HL-60 (cell line): ENCODE measurements around the gene LENEP.

Experiments
- TF ChIP-seq, protein P1 (sequence below): IDR thresholded peaks from one replicate; pipeline ENCODE4 v1.5.1; 2011; ENCODE audit warnings: low read length, control low read depth, inconsistent platforms; ENCODE audit not compliant: insufficient read depth
- TF ChIP-seq, protein P2 (sequence below): IDR thresholded peaks from 2 replicates; pipeline ENCODE4 v1.6.1; 2012; ENCODE audit warnings: low read depth; ENCODE audit not compliant: insufficient replicate concordance

DNA sequence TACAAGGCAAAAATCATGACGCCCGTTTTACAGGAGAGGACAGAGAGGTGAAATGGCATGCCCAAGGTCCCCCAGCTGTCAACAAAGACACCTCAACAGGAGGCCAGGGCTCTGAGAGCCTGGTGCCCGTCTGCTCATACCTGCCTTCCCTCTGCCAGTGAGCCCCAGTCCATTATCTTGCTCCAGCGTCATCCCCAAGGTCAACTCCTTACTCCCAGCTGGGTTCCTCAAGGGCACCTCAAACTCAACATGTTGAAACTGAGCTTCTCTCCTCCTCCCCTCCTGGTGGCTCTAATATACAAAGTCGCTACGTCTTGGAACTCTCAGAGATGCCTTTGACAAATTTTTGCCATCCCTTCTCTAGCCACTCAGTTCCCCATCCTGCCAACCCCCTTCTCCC is 40.7 kb upstream of the LENEP start:
- TF ChIP-seq, protein P1, sequence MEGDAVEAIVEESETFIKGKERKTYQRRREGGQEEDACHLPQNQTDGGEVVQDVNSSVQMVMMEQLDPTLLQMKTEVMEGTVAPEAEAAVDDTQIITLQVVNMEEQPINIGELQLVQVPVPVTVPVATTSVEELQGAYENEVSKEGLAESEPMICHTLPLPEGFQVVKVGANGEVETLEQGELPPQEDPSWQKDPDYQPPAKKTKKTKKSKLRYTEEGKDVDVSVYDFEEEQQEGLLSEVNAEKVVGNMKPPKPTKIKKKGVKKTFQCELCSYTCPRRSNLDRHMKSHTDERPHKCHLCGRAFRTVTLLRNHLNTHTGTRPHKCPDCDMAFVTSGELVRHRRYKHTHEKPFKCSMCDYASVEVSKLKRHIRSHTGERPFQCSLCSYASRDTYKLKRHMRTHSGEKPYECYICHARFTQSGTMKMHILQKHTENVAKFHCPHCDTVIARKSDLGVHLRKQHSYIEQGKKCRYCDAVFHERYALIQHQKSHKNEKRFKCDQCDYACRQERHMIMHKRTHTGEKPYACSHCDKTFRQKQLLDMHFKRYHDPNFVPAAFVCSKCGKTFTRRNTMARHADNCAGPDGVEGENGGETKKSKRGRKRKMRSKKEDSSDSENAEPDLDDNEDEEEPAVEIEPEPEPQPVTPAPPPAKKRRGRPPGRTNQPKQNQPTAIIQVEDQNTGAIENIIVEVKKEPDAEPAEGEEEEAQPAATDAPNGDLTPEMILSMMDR: no peak
- TF ChIP-seq, protein P2, sequence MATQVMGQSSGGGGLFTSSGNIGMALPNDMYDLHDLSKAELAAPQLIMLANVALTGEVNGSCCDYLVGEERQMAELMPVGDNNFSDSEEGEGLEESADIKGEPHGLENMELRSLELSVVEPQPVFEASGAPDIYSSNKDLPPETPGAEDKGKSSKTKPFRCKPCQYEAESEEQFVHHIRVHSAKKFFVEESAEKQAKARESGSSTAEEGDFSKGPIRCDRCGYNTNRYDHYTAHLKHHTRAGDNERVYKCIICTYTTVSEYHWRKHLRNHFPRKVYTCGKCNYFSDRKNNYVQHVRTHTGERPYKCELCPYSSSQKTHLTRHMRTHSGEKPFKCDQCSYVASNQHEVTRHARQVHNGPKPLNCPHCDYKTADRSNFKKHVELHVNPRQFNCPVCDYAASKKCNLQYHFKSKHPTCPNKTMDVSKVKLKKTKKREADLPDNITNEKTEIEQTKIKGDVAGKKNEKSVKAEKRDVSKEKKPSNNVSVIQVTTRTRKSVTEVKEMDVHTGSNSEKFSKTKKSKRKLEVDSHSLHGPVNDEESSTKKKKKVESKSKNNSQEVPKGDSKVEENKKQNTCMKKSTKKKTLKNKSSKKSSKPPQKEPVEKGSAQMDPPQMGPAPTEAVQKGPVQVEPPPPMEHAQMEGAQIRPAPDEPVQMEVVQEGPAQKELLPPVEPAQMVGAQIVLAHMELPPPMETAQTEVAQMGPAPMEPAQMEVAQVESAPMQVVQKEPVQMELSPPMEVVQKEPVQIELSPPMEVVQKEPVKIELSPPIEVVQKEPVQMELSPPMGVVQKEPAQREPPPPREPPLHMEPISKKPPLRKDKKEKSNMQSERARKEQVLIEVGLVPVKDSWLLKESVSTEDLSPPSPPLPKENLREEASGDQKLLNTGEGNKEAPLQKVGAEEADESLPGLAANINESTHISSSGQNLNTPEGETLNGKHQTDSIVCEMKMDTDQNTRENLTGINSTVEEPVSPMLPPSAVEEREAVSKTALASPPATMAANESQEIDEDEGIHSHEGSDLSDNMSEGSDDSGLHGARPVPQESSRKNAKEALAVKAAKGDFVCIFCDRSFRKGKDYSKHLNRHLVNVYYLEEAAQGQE: no peak
